ENCODE results near the gene NEDD4.

Gene NEDD4

GRCh38 chr15:56001471-56002078, 8.2 kb upstream of the NEDD4 start:
- TF ChIP-seq CTCF (IDR thresholded peaks at IDR 0.05; ENCODE audit: low read depth, low read length) = no peak
- DNase-seq (ENCODE audit: extremely low read depth, low read depth) = no peak

GRCh38 chr15:55999658-56000057, 6.2 kb upstream of the NEDD4 start:
- no peak for TF ChIP-seq CTCF (IDR thresholded peaks at IDR 0.05; ENCODE audit: low read depth, low read length)
- DNase-seq (ENCODE audit: extremely low read depth, low read depth) = no peak

- no peak for TF ChIP-seq CTCF (IDR thresholded peaks at IDR 0.05; ENCODE audit: low read depth, low read length)
- no peak for DNase-seq (ENCODE audit: extremely low read depth, low read depth)
These were observed 5.1 kb upstream of the NEDD4 start for GRCh38 chr15:55998478-55998877.

GRCh38 chr15:55993804-55994560, 570 bp upstream of the NEDD4 start:
- peak; percentile 22 for TF ChIP-seq CTCF (IDR thresholded peaks at IDR 0.05; ENCODE audit: low read depth, low read length)
- DNase-seq (ENCODE audit: extremely low read depth, low read depth) = no peak

- no peak for DNase-seq (ENCODE audit: extremely low read depth, low read depth)
- TF ChIP-seq CTCF (IDR thresholded peaks at IDR 0.05; ENCODE audit: low read depth, low read length) = no peak
These were observed 672 bp downstream of the NEDD4 start for GRCh38 chr15:55992769-55993110.

GRCh38 chr15:55991802-55992768, 1.3 kb downstream of the NEDD4 start:
- TF ChIP-seq CTCF (IDR thresholded peaks at IDR 0.05; ENCODE audit: low read depth, low read length) = no peak
- no peak for DNase-seq (ENCODE audit: extremely low read depth, low read depth)

Data from AG09319 (cell line).